K562 (cell line): Measurements from ENCODE around the gene SLC30A7. TPM values are rescaled to one million over a fixed set of nuclear protein-coding genes. Genes with fewer than 3 reads are reported as not detected.

Experiments
- polyA plus RNA-seq, 8 experiments: library from polyadenylated mRNA; depleted of rRNA in 4 of 8; stranded (reverse) in 5 of 8; unstranded in 3 of 8; fragments of >200 nt; fragmentation: Nextera tagmentation in 2 of 8; fragmentation: Illumina TruSeq in 1 of 8; extraction: Ambion mirVana in 2 of 8; extraction: Trizol in 1 of 8; gene quantifications; 2 replicates each; pipeline versions ENCODE4 v1.2.1 to v1.2.3, GENCODE V29; 2011 to 2014; ENCODE audit warnings: inconsistent platforms in 1 of 8, missing spikeins in 1 of 8
- total RNA-seq, 7 experiments: library from RNA; depleted of rRNA in 6 of 7; stranded (reverse); fragments of >200 nt in 6 of 7; fragmentation: Illumina TruSeq in 2 of 7; extraction: Trizol in 2 of 7; gene quantifications; 2 replicates each; pipeline versions ENCODE4 v1.2.1 to v1.2.3, GENCODE V29; 2011 to 2021; ENCODE audit warnings: low replicate concordance in 1 of 7
- TF ChIP-seq, protein P1 (sequence below), 2 experiments: fragments of 450-650 bp; formaldehyde crosslinking in 1 of 2; IDR thresholded peaks; 2 replicates each; pipeline versions ENCODE4 v1.4.0 to v1.6.1; 2014 to 2020; ENCODE audit warnings: mild to moderate bottlenecking in 2 of 2, borderline replicate concordance in 1 of 2, low read depth in 1 of 2
- TF ChIP-seq, protein P2 (sequence below), 2 experiments: IDR thresholded peaks in 1 of 2; conservative IDR thresholded peaks in 1 of 2; 2 replicates each; pipeline ENCODE4 v1.6.1; 2016; ENCODE audit warnings: low read depth in 2 of 2, mild to moderate bottlenecking in 1 of 2, missing compliant biosample characterization in 1 of 2, missing genetic modification characterization in 1 of 2, moderate library complexity in 1 of 2

SLC30A7 gene
- total and polyA plus RNA-seq, 9 of the 15 experiments (the other 6 are each of a cell fraction or from before 2014, with no cell fraction given), result 3.5 to 17.1 (median 7.2) TPM

DNA sequence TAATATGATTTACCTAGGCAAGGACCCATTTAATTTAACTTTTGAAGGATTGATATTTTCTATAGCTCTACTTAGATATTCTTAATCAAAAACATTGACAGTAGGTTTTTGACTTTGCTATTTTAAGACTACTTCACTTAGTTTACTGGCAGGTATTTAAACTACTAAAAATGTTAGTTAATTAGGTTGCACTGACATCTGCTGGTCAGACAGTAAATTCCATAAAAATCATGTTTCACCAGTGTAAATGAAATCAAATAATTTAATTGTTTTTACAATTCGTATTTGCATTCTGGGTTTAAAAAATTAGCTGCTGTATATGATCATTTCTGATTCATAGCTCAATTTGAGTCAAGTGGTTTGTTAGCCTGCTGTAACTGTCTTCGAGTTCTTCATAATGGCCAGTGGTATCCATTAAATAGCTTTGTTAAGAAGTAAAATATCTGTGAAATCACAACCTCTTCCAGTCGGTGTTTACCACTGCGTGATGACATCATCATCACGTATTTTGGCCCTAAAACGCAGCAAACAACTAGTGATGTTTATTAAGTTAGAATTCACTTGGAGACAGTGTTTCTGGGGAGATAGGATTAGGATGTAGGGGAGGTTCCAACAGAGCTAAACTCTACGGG lies 27.4 kb upstream of the SLC30A7 start (continued):
- TF ChIP-seq, protein P1, sequence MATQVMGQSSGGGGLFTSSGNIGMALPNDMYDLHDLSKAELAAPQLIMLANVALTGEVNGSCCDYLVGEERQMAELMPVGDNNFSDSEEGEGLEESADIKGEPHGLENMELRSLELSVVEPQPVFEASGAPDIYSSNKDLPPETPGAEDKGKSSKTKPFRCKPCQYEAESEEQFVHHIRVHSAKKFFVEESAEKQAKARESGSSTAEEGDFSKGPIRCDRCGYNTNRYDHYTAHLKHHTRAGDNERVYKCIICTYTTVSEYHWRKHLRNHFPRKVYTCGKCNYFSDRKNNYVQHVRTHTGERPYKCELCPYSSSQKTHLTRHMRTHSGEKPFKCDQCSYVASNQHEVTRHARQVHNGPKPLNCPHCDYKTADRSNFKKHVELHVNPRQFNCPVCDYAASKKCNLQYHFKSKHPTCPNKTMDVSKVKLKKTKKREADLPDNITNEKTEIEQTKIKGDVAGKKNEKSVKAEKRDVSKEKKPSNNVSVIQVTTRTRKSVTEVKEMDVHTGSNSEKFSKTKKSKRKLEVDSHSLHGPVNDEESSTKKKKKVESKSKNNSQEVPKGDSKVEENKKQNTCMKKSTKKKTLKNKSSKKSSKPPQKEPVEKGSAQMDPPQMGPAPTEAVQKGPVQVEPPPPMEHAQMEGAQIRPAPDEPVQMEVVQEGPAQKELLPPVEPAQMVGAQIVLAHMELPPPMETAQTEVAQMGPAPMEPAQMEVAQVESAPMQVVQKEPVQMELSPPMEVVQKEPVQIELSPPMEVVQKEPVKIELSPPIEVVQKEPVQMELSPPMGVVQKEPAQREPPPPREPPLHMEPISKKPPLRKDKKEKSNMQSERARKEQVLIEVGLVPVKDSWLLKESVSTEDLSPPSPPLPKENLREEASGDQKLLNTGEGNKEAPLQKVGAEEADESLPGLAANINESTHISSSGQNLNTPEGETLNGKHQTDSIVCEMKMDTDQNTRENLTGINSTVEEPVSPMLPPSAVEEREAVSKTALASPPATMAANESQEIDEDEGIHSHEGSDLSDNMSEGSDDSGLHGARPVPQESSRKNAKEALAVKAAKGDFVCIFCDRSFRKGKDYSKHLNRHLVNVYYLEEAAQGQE (IDR thresholded peaks at IDR 0.05; ENCODE audit: borderline replicate concordance), result peak; percentile 64; the same call in 1 of the 2 replicates
- TF ChIP-seq, protein P1 (CRISPR knock-in tag; IDR thresholded peaks at IDR 0.05; ENCODE audit: low read depth), result no peak
- TF ChIP-seq, protein P2, sequence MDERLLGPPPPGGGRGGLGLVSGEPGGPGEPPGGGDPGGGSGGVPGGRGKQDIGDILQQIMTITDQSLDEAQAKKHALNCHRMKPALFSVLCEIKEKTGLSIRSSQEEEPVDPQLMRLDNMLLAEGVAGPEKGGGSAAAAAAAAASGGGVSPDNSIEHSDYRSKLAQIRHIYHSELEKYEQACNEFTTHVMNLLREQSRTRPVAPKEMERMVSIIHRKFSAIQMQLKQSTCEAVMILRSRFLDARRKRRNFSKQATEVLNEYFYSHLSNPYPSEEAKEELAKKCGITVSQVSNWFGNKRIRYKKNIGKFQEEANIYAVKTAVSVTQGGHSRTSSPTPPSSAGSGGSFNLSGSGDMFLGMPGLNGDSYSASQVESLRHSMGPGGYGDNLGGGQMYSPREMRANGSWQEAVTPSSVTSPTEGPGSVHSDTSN (CRISPR knock-in tag; IDR thresholded peaks at IDR 0.05; ENCODE audit: low read depth), result no peak
- TF ChIP-seq, protein P2 (tag; conservative IDR thresholded peaks at IDR 0.05; ENCODE audit: low read depth), result 0 out of 2 replicates have a peak, but pooled peaks have one; percentile 27
